ENCODE results near the gene PTCH2. TPM values are rescaled to one million over a fixed set of nuclear protein-coding genes. Genes with fewer than 3 reads are reported as not detected.

PTCH2 gene
- total RNA-seq, 1 experiment from 2014 or later: not detected

GRCh38 chr1:44806704-44807363 lies 36.2 kb downstream of the PTCH2 start, which contains the start of gene DYNLT4:
TSS of gene DYNLT4 (minus strand) at chr1:44807351. CDS start at chr1:44806668, 683 bp downstream.
- no peak within 1 kb of the TSS for H3K4me3 ChIP-seq (ENCODE audit: low read length)
- peaks cover 6% of the 10 kb centered on the region for H3K79me2 ChIP-seq (ENCODE audit: low read length)
- peak within 1 kb of the TSS; percentile 66 for H3K4me2 ChIP-seq (ENCODE audit: low read length)
- intact Hi-C loops (cut with micrococcal nuclease): no loop called here
- H4K20me1 ChIP-seq (ENCODE audit: low read length): peaks cover 4% of the 10 kb centered on the region; the same call in 1 of the 2 replicates
- TF ChIP-seq, protein P1, sequence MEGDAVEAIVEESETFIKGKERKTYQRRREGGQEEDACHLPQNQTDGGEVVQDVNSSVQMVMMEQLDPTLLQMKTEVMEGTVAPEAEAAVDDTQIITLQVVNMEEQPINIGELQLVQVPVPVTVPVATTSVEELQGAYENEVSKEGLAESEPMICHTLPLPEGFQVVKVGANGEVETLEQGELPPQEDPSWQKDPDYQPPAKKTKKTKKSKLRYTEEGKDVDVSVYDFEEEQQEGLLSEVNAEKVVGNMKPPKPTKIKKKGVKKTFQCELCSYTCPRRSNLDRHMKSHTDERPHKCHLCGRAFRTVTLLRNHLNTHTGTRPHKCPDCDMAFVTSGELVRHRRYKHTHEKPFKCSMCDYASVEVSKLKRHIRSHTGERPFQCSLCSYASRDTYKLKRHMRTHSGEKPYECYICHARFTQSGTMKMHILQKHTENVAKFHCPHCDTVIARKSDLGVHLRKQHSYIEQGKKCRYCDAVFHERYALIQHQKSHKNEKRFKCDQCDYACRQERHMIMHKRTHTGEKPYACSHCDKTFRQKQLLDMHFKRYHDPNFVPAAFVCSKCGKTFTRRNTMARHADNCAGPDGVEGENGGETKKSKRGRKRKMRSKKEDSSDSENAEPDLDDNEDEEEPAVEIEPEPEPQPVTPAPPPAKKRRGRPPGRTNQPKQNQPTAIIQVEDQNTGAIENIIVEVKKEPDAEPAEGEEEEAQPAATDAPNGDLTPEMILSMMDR (conservative IDR thresholded peaks at IDR 0.05; ENCODE audit: low read depth, low read length): no peak
- TF ChIP-seq EZH2phosphoT487 (IDR thresholded peaks at IDR 0.05; ENCODE audit: borderline replicate concordance, low read length) (no peak), EZH2 (IDR thresholded peaks at IDR 0.05; ENCODE audit: low read length, unreplicated experiment) (no peak)
- ChIA-PET CTCF (interaction anchor here (0.6 kb wide), 1 partner anchor 13 kb away, joined by 3 read pairs; no protein-coding TSS in a partner anchor), POLR2A (ENCODE audit: unreplicated experiment) (no interaction called here)
- no peak for DNase-seq
- H3K36me3 ChIP-seq (ENCODE audit: low read depth, low read length): peaks cover 7% of the 10 kb centered on the region; the same call in 1 of the 2 replicates
- H3F3A ChIP-seq (ENCODE audit: low read length, unreplicated experiment): peaks cover 5% of the 10 kb centered on the region
- peak within 1 kb of the TSS; percentile 87 for H3K9ac ChIP-seq (ENCODE audit: low read length)
- no peaks in the 10 kb centered on the region for H3K9me2 ChIP-seq (replicated peaks; ENCODE audit: low read length)
- H3K27ac ChIP-seq (ENCODE audit: low read length): peak within 1 kb of the TSS; percentile 98
- H3K9me3 ChIP-seq (ENCODE audit: low read length): no peaks in the 10 kb centered on the region
- peak; percentile 7; the same call in 1 of the 2 replicates for ATAC-seq
- BruUV-seq (replicated peaks): TSS peak; percentile 88
- H3K27me3 ChIP-seq (ENCODE audit: low read length): no peaks in the 10 kb centered on the region
- H2AFZ ChIP-seq (ENCODE audit: low read length): 0 out of 2 replicates have a peak within 1 kb of the TSS, but pooled peaks have one; percentile 11
- peaks cover 45% of the 10 kb centered on the region for H3K4me1 ChIP-seq (ENCODE audit: insufficient read depth, low read length)

DNA sequence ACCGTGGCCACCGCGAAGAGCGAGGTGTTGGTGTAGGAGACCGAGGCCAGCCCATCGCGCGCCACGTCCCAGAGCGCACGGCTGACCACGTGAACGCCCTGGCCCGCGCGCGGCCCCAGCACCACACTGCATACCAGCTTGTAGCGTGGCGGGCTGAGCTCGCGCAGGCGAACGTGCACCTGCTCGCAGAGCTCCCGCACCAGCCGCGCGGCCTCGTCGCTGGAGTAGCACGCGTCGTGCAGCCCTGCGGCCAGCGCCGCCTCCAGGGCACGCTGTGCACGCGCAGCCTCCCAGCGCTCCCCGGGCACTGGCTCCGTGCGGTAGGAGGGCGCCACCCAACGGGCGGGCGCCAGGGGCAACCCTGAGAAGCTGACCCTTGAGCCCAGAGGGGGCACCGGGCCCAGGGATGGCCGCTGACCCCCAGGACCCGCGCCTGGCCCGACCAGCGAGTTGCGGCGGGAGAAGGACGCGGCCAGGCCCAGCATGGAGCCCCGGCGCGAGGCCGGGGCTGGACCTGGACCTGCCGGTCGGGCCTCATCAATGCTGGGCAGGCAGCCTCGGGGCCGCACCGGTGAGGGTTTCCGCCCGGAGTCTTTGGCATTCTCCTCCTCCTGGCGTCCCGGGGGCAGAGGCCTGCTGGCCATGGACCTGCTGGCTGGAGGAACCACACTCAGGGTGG lies 36.9 kb downstream of the PTCH2 start:
- TF ChIP-seq EZH2phosphoT487 (IDR thresholded peaks at IDR 0.05; ENCODE audit: borderline replicate concordance, low read length): no peak
- TF ChIP-seq, protein P1 (conservative IDR thresholded peaks at IDR 0.05; ENCODE audit: low read depth, low read length): no peak; the same call in 1 of the 2 replicates
- no peak for TF ChIP-seq EZH2 (IDR thresholded peaks at IDR 0.05; ENCODE audit: low read length, unreplicated experiment)
- intact Hi-C loops (cut with micrococcal nuclease): no loop called here
- peak overlapping the region; percentile 87 for H3K9ac ChIP-seq (ENCODE audit: low read length)
- H3K27me3 ChIP-seq (ENCODE audit: low read length): no peaks in the 10 kb centered on the region
- no peak overlapping the region for H3K4me3 ChIP-seq (ENCODE audit: low read length)
- BruUV-seq (replicated peaks): no TSS peak
- ATAC-seq (no peak), DNase-seq (no peak)
- H3K4me2 ChIP-seq (ENCODE audit: low read length): peak overlapping the region; percentile 40
- peak overlapping the region; percentile 98 for H3K27ac ChIP-seq (ENCODE audit: low read length)
- peaks cover 47% of the 10 kb centered on the region for H3K4me1 ChIP-seq (ENCODE audit: insufficient read depth, low read length)
- H4K20me1 ChIP-seq (ENCODE audit: low read length): peaks cover 6% of the 10 kb centered on the region; the same call in 1 of the 2 replicates
- peaks cover 13% of the 10 kb centered on the region for H3K79me2 ChIP-seq (ENCODE audit: low read length)
- ChIA-PET POLR2A (ENCODE audit: unreplicated experiment) (no interaction called here), CTCF (interaction anchor here (0.6 kb wide), 1 partner anchor 13 kb away, joined by 3 read pairs; no protein-coding TSS in a partner anchor)
- H3K9me3 ChIP-seq (ENCODE audit: low read length): no peaks in the 10 kb centered on the region
- H3F3A ChIP-seq (ENCODE audit: low read length, unreplicated experiment): peaks cover 5% of the 10 kb centered on the region
- no peak overlapping the region for H2AFZ ChIP-seq (ENCODE audit: low read length)
- peaks cover 7% of the 10 kb centered on the region; the same call in 1 of the 2 replicates for H3K36me3 ChIP-seq (ENCODE audit: low read depth, low read length)
- no peaks in the 10 kb centered on the region for H3K9me2 ChIP-seq (replicated peaks; ENCODE audit: low read length)
